HepG2 (cell line): ENCODE data around the gene HRG.

Experiments
- BCL3 ChIP-seq: sonication (generic); formaldehyde crosslinking; IDR thresholded peaks from 2 replicates; pipeline ENCODE4 v1.5.1; 2020; ENCODE audit warnings: mild to moderate bottlenecking, missing genetic modification reagents, moderate library complexity
- CTCF ChIP-seq: sonication (generic); formaldehyde crosslinking; IDR thresholded peaks from 2 replicates; pipeline ENCODE4 v1.5.0; 2020; ENCODE audit warnings: mild to moderate bottlenecking, missing genetic modification reagents, moderate library complexity
- DNMT1 ChIP-seq: sonication (generic); formaldehyde crosslinking; IDR thresholded peaks from 2 replicates; pipeline ENCODE4 v1.5.1; 2020; ENCODE audit warnings: mild to moderate bottlenecking, missing genetic modification reagents
- DR1 ChIP-seq: sonication (generic); formaldehyde crosslinking; IDR thresholded peaks from 2 replicates; pipeline ENCODE4 v1.8.0; 2021; ENCODE audit warnings: mild to moderate bottlenecking, missing genetic modification reagents, inconsistent platforms
- FOXA3 ChIP-seq: IDR thresholded peaks from 2 replicates; pipeline ENCODE4 v1.6.1; 2016; ENCODE audit warnings: missing genetic modification reagents, missing compliant biosample characterization
- HMGXB4 ChIP-seq, 2 experiments: sonication (generic) in 1 of 2; formaldehyde crosslinking in 1 of 2; IDR thresholded peaks; 2 replicates each; pipeline versions ENCODE4 v1.4.0 to v1.6.1; 2018 to 2020; ENCODE audit warnings: missing genetic modification reagents in 2 of 2, borderline replicate concordance in 1 of 2, low read depth in 1 of 2, mild to moderate bottlenecking in 1 of 2, missing biosample characterization in 1 of 2
- SIN3A ChIP-seq: IDR thresholded peaks from 2 replicates; pipeline ENCODE4 v1.6.1; 2011; ENCODE audit warnings: low read depth, mild to moderate bottlenecking, control low read depth, low read length, borderline replicate concordance
- SIX1 ChIP-seq: sonication (generic); formaldehyde crosslinking; IDR thresholded peaks from 2 replicates; pipeline ENCODE4 v1.4.0; 2020; ENCODE audit warnings: missing genetic modification reagents, borderline replicate concordance
- TAF15 ChIP-seq: fragments of 200-400 bp; formaldehyde crosslinking; IDR thresholded peaks from one replicate; pipeline ENCODE4 v1.6.1; 2018; ENCODE audit warnings: mild to moderate bottlenecking, low read depth, low read length; ENCODE audit not compliant: poor library complexity, severe bottlenecking
- ZNF160 ChIP-seq: sonication (generic); formaldehyde crosslinking; IDR thresholded peaks from 2 replicates; pipeline ENCODE4 v1.8.0; 2022; ENCODE audit warnings: mild to moderate bottlenecking, inconsistent platforms, missing genetic modification reagents
- ZNF446 ChIP-seq: sonication (generic); formaldehyde crosslinking; IDR thresholded peaks from 2 replicates; pipeline ENCODE4 v1.5.0; 2020; ENCODE audit warnings: mild to moderate bottlenecking, missing genetic modification reagents

GRCh38 chr3:186621894-186622650 lies 43.7 kb upstream of the HRG start:
- TF ChIP-seq FOXA3 (no peak; the same call in none of the 2 replicates), CTCF (CRISPR knock-in tag) (peak; percentile 35; the same call in 1 of the 2 replicates), ZNF446 (CRISPR knock-in tag) (0 out of 2 replicates have a peak, but pooled peaks have one; percentile 57), SIN3A (no peak; the same call in 1 of the 2 replicates), SIX1 (CRISPR knock-in tag) (peak; percentile 5; the same call in 1 of the 2 replicates), HMGXB4 (CRISPR knock-in tag; IDR thresholded peaks at IDR 0.05; ENCODE audit: borderline replicate concordance in 1 of 2, low read depth in 1 of 2) (no peak; a peak in 1 of 4 replicates), BCL3 (no peak), ZNF160 (CRISPR knock-in tag) (no peak), TAF15 (no peak), DR1 (no peak), DNMT1 (no peak)
